ENCODE results near the gene PDZD2.

Gene PDZD2

DNA sequence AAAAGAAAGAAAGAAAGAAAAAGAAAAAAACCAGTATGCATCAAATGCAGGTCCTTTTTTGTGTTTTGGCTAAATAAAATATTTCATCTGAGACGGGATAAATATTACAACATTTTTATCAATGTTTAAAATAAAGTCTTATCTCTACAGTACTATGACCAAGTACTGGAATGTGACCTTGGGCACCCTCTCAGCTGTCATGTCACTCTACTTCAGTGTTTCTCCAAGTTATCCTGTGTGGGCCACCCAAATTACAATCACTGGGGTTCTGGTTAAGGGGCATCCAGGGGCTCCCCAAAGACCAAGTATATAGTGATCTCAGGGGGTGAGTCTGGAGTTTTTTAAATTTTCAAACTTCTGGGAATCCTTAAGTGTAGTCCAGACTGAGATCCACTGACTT, 3.5 kb upstream of the PDZD2 start:
- H3K4me3 ChIP-seq (replicated peaks; ENCODE audit: low read depth, low read length): no peak overlapping the region
- TF ChIP-seq, protein P1, sequence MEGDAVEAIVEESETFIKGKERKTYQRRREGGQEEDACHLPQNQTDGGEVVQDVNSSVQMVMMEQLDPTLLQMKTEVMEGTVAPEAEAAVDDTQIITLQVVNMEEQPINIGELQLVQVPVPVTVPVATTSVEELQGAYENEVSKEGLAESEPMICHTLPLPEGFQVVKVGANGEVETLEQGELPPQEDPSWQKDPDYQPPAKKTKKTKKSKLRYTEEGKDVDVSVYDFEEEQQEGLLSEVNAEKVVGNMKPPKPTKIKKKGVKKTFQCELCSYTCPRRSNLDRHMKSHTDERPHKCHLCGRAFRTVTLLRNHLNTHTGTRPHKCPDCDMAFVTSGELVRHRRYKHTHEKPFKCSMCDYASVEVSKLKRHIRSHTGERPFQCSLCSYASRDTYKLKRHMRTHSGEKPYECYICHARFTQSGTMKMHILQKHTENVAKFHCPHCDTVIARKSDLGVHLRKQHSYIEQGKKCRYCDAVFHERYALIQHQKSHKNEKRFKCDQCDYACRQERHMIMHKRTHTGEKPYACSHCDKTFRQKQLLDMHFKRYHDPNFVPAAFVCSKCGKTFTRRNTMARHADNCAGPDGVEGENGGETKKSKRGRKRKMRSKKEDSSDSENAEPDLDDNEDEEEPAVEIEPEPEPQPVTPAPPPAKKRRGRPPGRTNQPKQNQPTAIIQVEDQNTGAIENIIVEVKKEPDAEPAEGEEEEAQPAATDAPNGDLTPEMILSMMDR (IDR thresholded peaks at IDR 0.05; ENCODE audit: low read depth, low read length, missing control alignments): no peak
- DNase-seq (ENCODE audit: extremely low read depth, low read depth): no peak

DNA sequence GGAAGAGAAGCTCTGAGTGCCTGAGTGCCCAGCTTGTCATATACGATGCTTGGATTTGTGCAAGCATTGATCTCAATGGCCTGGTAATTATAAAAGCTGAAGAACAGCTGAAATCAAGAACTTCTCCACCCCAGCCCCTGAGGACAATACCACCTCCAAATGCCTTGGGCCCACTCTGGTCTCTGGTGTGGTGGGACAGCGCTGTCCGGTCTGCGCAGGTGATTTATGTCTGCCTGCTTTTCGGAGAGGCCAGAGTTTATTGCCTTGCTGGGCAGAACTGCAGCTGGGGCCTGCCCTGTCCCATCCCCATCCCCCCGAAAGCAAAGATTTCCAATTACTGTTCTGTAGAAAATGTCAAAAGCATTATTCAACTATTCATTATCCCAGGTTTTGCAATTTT, 1.1 kb upstream of the PDZD2 start:
- DNase-seq (ENCODE audit: extremely low read depth, low read depth): no peak
- no peak overlapping the region for H3K4me3 ChIP-seq (replicated peaks; ENCODE audit: low read depth, low read length)
- TF ChIP-seq, protein P1 (IDR thresholded peaks at IDR 0.05; ENCODE audit: low read depth, low read length, missing control alignments): no peak

DNA sequence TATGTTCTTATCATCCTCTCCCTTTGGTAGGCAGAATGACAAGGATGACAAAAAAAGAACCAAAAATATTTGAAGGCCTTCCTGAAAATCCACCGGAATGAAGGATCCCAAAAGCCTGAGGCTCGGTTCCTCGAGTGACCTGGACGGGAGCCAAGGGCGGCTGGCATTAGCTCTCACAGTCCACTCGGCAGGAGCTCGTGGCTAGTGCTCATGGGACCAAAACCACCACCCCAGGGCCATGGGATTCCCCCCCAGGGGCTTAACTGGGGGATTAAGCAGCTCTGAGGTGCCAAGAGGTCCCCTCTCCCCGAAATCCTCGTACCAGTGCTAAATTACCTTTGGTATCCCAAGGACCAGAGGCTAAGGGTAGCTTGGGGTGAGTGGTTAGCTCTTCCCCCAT, 586 bp upstream of the PDZD2 start:
- DNase-seq (ENCODE audit: extremely low read depth, low read depth): no peak
- H3K4me3 ChIP-seq (replicated peaks; ENCODE audit: low read depth, low read length): peak overlapping the region; percentile 45
- TF ChIP-seq, protein P1 (IDR thresholded peaks at IDR 0.05; ENCODE audit: low read depth, low read length, missing control alignments): no peak

DNA sequence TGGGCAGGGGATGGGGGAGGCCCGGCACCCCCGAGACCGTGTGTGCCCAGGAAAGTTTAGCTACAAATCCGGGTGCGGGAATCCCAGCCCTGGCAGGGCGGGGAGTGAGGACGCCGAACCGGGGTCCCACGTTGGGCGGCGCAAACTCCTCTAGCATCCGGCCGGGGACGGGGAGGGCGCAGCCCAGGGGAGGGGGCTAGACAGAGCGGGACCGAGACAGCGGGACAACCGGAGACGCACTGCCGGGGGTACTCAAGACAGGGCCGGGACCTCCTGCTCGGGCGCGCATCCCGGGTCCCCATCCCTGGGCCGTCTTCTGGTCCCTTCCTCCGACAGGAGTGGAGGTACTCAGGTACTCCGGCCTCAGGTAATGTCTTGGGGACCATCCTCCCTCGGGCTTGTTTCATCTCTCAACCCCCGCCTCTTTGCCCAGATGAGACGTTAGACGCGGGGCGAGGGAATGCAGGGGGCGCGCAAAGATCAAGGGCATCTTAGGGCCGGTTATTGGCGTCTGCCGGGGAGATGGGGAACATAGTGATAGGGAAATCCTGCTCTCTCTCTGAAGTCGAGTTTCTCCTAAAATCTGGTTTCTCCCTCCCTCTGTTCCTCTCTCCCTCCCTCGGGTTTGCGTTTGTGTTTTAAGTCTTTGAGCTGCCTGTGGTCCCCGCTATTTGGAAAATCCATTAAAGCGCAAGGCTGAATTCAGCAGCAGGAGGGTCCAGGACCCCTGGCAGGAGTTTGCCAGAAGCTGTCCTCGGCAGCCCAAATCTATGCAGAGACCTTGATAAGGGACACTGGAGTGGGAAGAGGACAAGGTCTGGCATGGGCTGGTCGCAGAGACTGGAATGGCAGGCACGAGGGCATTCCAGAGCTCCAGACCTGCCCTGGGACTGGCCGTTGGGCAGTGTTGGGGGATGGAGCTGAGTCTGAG, 815 bp downstream of the PDZD2 start:
- TF ChIP-seq, protein P1 (IDR thresholded peaks at IDR 0.05; ENCODE audit: low read depth, low read length, missing control alignments): no peak
- no peak overlapping the region; the same call in 1 of the 2 replicates for H3K4me3 ChIP-seq (replicated peaks; ENCODE audit: low read depth, low read length)
- DNase-seq (ENCODE audit: extremely low read depth, low read depth): no peak

DNA sequence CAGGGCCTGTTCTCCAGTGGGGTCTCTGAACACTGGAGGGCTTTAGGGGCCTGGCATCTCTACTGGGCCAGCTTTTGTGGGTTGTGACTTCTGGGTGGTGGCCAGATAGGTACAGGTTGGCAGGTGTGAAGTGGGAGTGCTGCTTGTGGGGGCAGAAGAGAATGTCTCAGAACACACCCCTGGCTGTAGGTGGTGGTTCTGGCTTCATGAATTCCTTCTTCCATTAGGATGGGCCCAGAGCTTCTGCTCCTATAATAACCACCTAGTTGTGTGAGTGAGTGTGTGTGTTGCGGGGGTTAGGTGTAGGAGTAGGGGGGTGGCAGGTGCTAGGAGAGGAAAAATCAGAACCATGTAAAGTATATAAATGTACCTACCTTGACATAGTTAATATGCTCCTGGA, 1.6 kb downstream of the PDZD2 start:
- no peak overlapping the region for H3K4me3 ChIP-seq (replicated peaks; ENCODE audit: low read depth, low read length)
- DNase-seq (ENCODE audit: extremely low read depth, low read depth): no peak
- TF ChIP-seq, protein P1 (IDR thresholded peaks at IDR 0.05; ENCODE audit: low read depth, low read length, missing control alignments): no peak

DNA sequence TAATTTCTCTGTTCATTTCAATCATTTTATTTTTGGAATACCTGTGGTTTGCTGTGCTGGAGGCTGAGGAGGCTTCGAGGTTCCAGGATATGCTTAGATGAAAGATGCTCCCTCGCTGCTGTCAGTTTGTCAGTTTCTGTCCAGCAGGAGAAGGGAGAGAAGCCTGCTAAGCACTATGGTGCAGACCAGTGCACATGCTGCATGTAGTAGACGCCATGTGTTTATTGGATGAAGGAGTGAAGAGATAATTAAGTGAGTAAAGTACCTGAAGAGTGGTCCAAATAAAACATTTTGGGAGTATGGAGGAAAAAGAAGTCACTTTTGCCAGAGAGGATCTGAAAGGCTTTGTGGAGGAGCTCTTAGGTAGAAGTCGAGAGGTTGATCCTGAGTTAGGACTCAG, 2.1 kb downstream of the PDZD2 start:
- no peak for DNase-seq (ENCODE audit: extremely low read depth, low read depth)
- H3K4me3 ChIP-seq (replicated peaks; ENCODE audit: low read depth, low read length): no peak overlapping the region
- TF ChIP-seq, protein P1 (IDR thresholded peaks at IDR 0.05; ENCODE audit: low read depth, low read length, missing control alignments): no peak
